ENCODE results near the gene DLST. TPM values are rescaled to one million over a fixed set of nuclear protein-coding genes. Genes with fewer than 3 reads are reported as not detected.

The DLST gene
- total RNA-seq, 2 experiments from 2014 or later: 74.4 to 95.7 TPM

DNA sequence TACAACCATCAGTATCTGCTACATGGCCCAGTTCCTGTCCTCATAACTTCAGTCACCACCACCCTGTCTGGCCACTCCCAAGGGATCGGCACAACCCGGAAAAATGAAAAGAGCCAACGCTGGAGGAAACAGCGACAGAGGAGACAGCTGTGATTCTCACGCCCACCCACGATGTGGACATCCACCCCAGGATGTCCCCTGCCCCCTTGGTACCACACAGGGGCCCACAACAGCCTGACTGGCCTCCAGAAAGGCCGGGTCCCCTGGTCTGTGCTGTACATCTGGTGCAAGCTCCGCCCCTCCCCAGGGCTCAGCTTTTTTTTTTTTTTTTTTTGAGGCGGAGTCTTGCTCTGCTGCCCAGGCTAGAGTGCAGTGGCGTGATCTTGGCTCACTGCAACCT lies 28.8 kb downstream of the DLST start:
- Histone ChIP-seq H3K36me3 (ENCODE audit: insufficient read depth, low read length) (peaks cover 14% of the 10 kb centered on the region), H3K27ac (ENCODE audit: low read depth, low read length, poor library complexity, severe bottlenecking) (no peak overlapping the region), H4K20me1 (ENCODE audit: insufficient read depth, low read length) (no peaks in the 10 kb centered on the region), H3K9me3 (ENCODE audit: low read length) (no peaks in the 10 kb centered on the region), H3K79me2 (ENCODE audit: insufficient read depth, low read depth, low read length) (no peaks in the 10 kb centered on the region), H3K4me2 (ENCODE audit: low read length) (no peak overlapping the region), H3K9me2 (ENCODE audit: insufficient read depth, low read length) (no peaks in the 10 kb centered on the region), H2AFZ (ENCODE audit: low read length) (no peak overlapping the region), H3K4me1 (ENCODE audit: insufficient read depth, low read length, poor library complexity, severe bottlenecking) (no peaks in the 10 kb centered on the region), H3K4me3 (ENCODE audit: low read depth, low read length, poor library complexity, severe bottlenecking) (no peak overlapping the region)
- BruUV-seq (replicated peaks): no TSS peak
- ChIA-PET CTCF (ENCODE audit: unreplicated experiment) (interaction anchor here (0.6 kb wide), 1 partner anchor 91 kb away, joined by 3 read pairs; no protein-coding TSS in a partner anchor), POLR2A (interaction anchor here (0.6 kb wide), 1 partner anchor 1575 kb away, joined by 3 read pairs; no protein-coding TSS in a partner anchor)
- DNase-seq (ENCODE audit: low spot score): no peak
- intact Hi-C loops (cut with micrococcal nuclease; ENCODE audit: unreplicated experiment): no loop called here
- TF ChIP-seq EZH2phosphoT487 (IDR thresholded peaks at IDR 0.05; ENCODE audit: borderline replicate concordance, low read depth, low read length): no peak
- TF ChIP-seq, protein P1, sequence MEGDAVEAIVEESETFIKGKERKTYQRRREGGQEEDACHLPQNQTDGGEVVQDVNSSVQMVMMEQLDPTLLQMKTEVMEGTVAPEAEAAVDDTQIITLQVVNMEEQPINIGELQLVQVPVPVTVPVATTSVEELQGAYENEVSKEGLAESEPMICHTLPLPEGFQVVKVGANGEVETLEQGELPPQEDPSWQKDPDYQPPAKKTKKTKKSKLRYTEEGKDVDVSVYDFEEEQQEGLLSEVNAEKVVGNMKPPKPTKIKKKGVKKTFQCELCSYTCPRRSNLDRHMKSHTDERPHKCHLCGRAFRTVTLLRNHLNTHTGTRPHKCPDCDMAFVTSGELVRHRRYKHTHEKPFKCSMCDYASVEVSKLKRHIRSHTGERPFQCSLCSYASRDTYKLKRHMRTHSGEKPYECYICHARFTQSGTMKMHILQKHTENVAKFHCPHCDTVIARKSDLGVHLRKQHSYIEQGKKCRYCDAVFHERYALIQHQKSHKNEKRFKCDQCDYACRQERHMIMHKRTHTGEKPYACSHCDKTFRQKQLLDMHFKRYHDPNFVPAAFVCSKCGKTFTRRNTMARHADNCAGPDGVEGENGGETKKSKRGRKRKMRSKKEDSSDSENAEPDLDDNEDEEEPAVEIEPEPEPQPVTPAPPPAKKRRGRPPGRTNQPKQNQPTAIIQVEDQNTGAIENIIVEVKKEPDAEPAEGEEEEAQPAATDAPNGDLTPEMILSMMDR (conservative IDR thresholded peaks at IDR 0.05; ENCODE audit: low read length): no peak

DNA sequence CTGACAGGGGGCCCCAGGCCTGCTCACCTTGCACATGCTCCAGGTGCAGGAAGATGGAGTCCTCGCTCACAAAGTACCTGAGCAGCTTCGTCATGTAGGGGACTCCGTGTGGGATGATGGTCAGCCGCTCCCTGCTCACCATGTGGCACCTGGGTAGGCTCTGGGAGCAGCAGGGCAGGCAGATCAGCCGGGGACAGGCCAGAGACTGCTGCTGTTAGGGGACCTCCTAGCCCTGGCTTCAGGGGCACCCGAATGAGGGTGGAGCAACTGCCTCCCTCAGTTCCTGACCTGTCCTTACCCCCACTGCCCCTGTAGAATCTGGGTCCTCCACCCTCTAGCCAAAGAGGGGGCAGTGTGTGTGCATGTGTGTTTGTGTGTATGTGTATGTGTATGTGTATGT lies 29.5 kb downstream of the DLST start:
- Histone ChIP-seq H3K4me2 (ENCODE audit: low read length) (no peak overlapping the region), H3K4me1 (ENCODE audit: insufficient read depth, low read length, poor library complexity, severe bottlenecking) (no peaks in the 10 kb centered on the region), H3K36me3 (ENCODE audit: insufficient read depth, low read length) (peaks cover 9% of the 10 kb centered on the region), H3K4me3 (ENCODE audit: low read depth, low read length, poor library complexity, severe bottlenecking) (no peak overlapping the region), H3K79me2 (ENCODE audit: insufficient read depth, low read depth, low read length) (no peaks in the 10 kb centered on the region), H3K27ac (ENCODE audit: low read depth, low read length, poor library complexity, severe bottlenecking) (no peak overlapping the region), H2AFZ (ENCODE audit: low read length) (no peak overlapping the region), H3K9me2 (ENCODE audit: insufficient read depth, low read length) (no peaks in the 10 kb centered on the region), H3K9me3 (ENCODE audit: low read length) (no peaks in the 10 kb centered on the region), H4K20me1 (ENCODE audit: insufficient read depth, low read length) (no peaks in the 10 kb centered on the region)
- ChIA-PET CTCF (ENCODE audit: unreplicated experiment) (no interaction called here), POLR2A (no interaction called here)
- intact Hi-C loops (cut with micrococcal nuclease; ENCODE audit: unreplicated experiment): no loop called here
- no peak for TF ChIP-seq EZH2phosphoT487 (IDR thresholded peaks at IDR 0.05; ENCODE audit: borderline replicate concordance, low read depth, low read length)
- TF ChIP-seq, protein P1 (conservative IDR thresholded peaks at IDR 0.05; ENCODE audit: low read length): no peak
- no peak for DNase-seq (ENCODE audit: low spot score)
- no TSS peak for BruUV-seq (replicated peaks)

DNA sequence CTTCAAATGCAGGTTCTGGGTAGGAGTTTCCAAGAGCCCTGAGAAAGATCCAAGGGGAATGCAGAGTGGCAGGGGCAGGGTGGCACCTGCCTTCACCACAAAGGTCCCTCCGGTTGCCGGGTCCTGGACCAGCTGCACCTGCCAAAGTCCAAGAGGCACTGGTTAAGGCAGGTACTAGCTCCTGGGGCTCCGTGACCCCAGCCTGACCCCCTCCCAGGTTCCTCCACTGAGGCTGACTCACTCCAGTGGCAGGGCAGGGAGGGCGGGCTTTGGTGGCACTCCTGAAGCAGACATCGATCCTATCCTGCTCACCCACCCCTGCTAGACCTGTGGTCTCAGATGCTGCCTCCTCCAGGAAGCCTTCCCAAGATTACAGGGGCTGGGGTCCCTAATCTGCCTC lies 30.0 kb downstream of the DLST start:
- no TSS peak for BruUV-seq (replicated peaks)
- Histone ChIP-seq H4K20me1 (ENCODE audit: insufficient read depth, low read length) (no peaks in the 10 kb centered on the region), H3K4me2 (ENCODE audit: low read length) (no peak overlapping the region), H3K9me2 (ENCODE audit: insufficient read depth, low read length) (no peaks in the 10 kb centered on the region), H2AFZ (ENCODE audit: low read length) (no peak overlapping the region), H3K4me3 (ENCODE audit: low read depth, low read length, poor library complexity, severe bottlenecking) (no peak overlapping the region), H3K9me3 (ENCODE audit: low read length) (no peaks in the 10 kb centered on the region), H3K27ac (ENCODE audit: low read depth, low read length, poor library complexity, severe bottlenecking) (no peak overlapping the region), H3K36me3 (ENCODE audit: insufficient read depth, low read length) (peaks cover 5% of the 10 kb centered on the region), H3K4me1 (ENCODE audit: insufficient read depth, low read length, poor library complexity, severe bottlenecking) (no peaks in the 10 kb centered on the region), H3K79me2 (ENCODE audit: insufficient read depth, low read depth, low read length) (no peaks in the 10 kb centered on the region)
- CTCF ChIA-PET (ENCODE audit: unreplicated experiment): no interaction called here
- TF ChIP-seq EZH2phosphoT487 (IDR thresholded peaks at IDR 0.05; ENCODE audit: borderline replicate concordance, low read depth, low read length): no peak
- TF ChIP-seq, protein P1 (conservative IDR thresholded peaks at IDR 0.05; ENCODE audit: low read length): no peak
- POLR2A ChIA-PET: no interaction called here
- DNase-seq (ENCODE audit: low spot score): no peak
- intact Hi-C loops (cut with micrococcal nuclease; ENCODE audit: unreplicated experiment): no loop called here

All from OCI-LY7 (cell line).